A673 (cell line): ENCODE measurements around the gene CDR2L.

Source experiments
- EZH2 ChIP-seq: fragments of 200-600 bp; sonication (generic); IDR thresholded peaks from 2 replicates; pipeline ENCODE4 v1.6.1; 2017; ENCODE audit warnings: borderline replicate concordance, low read depth, mild to moderate bottlenecking, mixed read lengths, antibody characterized with exemption, low read length; ENCODE audit not compliant: poor library complexity, severe bottlenecking
- TF ChIP-seq, protein P1 (sequence below): fragments of 300-800, 200-600 bp; sonication (generic); conservative IDR thresholded peaks from 2 replicates; pipeline ENCODE4 v1.5.1; 2017; ENCODE audit warnings: low read depth, mild to moderate bottlenecking, antibody characterized with exemption, low read length, moderate library complexity, mixed read lengths

DNA sequence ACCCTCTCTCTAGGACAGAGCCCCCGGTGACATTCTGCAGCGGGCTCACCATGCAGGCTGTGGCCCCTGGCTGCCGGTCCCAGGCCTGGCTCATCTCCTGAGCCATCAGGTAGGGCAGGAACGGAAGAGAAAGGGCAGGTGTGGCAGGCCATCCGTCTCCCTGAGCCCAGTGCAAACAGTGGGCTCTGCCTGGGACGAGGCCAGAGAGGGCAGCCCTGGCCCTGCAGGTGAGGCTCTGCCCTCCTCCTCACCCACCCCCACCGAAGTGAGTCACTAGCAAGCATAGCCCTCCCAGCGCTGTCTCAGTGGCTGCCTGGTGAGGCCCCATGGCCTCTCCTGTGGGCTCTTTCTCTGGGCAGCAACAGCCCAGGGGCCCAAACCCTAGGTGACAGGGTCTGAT lies 37.2 kb upstream of the CDR2L start:
- TF ChIP-seq, protein P1, sequence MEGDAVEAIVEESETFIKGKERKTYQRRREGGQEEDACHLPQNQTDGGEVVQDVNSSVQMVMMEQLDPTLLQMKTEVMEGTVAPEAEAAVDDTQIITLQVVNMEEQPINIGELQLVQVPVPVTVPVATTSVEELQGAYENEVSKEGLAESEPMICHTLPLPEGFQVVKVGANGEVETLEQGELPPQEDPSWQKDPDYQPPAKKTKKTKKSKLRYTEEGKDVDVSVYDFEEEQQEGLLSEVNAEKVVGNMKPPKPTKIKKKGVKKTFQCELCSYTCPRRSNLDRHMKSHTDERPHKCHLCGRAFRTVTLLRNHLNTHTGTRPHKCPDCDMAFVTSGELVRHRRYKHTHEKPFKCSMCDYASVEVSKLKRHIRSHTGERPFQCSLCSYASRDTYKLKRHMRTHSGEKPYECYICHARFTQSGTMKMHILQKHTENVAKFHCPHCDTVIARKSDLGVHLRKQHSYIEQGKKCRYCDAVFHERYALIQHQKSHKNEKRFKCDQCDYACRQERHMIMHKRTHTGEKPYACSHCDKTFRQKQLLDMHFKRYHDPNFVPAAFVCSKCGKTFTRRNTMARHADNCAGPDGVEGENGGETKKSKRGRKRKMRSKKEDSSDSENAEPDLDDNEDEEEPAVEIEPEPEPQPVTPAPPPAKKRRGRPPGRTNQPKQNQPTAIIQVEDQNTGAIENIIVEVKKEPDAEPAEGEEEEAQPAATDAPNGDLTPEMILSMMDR, result no peak
- TF ChIP-seq EZH2, result no peak
